Amniotic epithelial cell (primary cell): ENCODE results near the gene CCDC85C.

Experiments
- DNase-seq: peaks from one replicate; pipeline ENCODE4 v3.0.0-alpha.2; 2010; ENCODE audit warnings: low read depth

CCDC85C gene

GRCh38 chr14:99539491-99539890, 64.5 kb downstream of the CCDC85C start:
- no peak for DNase-seq

GRCh38 chr14:99538733-99539132, 65.3 kb downstream of the CCDC85C start:
- DNase-seq: no peak

DNA sequence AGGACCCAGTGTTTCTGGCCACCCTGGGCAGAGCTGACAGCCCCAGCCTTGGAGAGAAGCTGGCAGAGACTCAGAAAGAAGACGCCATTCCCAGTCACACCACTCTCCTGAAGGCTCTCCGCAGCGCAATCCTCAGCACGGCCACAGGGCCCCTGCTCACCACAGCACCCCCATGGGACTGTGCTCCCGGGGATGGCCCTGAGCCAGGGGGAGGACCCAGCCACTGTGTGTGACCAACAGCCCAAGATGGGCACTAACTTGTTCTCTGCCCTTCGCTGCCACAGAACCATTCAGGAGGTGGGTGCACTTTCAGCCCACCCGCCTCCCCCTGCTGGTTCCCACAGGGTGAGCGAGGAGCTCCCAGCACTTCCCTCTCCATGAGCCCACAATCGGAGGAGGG, 65.7 kb downstream of the CCDC85C start:
- DNase-seq: no peak

DNA sequence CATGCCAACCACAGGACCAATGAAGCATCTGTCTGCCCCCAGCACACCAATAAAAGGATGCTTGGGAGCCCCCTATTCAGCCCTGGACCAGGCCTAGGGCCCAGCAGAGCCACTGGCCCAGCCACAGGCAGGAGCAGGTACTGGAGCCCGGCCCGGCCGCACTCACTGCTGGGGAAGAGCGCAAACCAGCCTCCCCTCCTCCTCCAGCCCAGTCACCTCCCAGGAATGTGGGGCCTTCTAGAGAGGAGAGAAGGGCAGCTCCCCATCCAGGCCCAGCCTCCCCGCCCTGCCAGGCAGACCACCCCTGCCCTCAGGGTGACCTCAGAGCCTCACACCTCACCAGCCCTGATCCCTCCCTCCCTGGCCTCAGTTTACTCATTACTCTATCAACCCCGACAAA, 66.6 kb downstream of the CCDC85C start:
- DNase-seq: peak; percentile 89

DNA sequence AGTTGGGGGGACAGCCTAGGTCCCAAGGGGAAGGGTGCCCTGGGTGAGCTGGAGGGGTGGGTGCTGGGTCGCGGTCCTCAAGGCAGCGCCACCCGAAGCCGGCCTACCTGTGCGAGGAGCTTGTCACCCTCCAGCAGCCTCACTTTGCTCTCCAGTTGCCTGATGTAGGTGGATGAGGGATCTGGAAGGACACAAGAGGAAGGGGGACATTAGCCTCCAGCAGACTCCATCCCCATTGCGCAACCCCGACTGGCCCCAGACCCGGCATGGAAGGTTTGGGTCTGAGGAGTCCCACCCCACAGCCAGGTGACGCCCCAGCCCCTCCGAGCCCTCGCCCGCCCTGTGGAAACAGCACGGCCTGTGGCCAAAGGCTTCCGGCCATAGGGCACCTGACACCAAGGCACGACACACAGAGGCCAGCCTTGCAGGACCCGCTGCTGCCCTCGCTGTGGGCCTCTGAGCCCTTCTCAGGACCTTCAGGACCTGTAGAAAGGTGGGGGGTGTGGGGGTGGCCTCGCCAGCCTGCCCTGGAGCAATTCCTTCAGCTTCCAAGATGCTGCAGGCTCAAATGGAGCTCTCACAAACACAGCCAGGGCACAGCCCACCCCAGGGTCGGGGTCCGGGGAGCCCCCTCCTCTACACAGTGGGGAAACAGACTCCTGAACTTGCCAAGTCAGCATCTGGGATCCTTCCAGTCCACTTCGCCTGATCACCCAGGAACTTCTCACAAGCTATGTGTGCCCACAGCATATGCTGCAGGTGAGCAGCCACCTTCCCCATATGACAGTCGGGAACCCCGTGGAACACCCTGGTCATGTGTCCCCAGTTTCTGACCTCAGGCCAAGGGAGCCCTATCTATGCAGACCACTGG, 67.9 kb downstream of the CCDC85C start:
- DNase-seq: no peak

- DNase-seq: peak; percentile 91
Observed at GRCh38 chr14:99535448-99535847, 68.6 kb downstream of the CCDC85C start.

DNA sequence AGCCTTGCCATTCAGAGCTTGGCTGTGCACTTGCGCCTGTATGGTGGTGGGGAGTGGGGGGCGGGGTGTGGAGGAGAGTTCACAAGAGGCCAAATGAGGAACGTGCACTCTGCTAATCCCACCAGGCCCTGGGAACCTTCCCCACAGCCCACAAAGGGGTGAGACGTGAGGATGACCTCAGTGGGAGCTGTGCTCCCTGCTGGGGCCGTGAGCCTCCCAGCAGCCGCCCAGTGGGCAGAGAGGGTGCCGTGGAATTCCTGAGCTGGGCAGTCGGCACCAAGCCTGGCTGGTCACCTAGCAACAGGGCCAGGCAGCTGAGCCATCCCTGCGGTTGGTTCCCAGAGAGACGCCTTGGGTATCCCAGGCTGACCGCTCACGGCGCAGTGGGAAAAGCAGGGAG, 69.1 kb downstream of the CCDC85C start:
- DNase-seq: peak; percentile 92

GRCh38 chr14:99534333-99534732, 69.7 kb downstream of the CCDC85C start:
- no peak for DNase-seq

GRCh38 chr14:99532310-99532709, 71.7 kb downstream of the CCDC85C start:
- DNase-seq: no peak

DNA sequence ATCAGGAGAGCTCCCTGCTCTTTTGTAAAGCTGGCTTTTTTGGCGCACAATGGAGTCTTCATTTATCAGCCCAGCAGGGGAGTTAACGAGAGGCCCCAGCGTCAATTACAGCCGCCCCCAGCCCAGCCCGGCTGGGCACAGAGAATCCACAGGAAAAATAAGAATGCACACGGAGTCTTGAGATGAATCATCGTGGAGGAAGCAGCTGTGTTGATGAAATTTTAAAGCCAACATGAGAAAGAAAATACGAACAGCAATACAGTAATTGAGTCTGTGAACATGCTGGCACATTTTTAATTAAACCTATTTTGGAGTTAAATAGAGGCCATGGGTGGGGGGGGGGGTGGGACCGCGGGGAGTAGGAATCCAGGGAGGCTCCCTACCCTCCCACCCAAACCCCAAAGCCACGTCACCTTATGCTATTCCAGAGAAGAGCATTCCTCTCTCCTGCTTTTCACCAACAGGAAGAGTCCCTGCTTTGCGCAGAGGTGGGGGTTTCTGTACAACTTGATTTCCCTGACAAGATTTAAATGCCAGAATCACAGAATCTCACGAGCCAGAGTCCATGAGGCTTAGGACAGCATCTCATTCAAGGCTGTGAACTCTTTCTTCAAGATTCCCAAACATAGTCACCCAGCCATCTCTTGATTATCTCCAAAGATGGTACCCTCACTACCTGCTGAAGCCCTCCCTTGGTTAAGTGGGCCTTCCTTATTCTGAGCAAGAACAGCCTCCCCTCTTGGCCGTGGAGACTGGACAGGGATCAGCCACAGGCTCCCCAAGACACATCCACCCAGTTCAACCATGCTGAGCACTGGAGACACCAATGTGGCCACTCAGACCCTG, 72.5 kb downstream of the CCDC85C start:
- DNase-seq: peak; percentile 88

DNA sequence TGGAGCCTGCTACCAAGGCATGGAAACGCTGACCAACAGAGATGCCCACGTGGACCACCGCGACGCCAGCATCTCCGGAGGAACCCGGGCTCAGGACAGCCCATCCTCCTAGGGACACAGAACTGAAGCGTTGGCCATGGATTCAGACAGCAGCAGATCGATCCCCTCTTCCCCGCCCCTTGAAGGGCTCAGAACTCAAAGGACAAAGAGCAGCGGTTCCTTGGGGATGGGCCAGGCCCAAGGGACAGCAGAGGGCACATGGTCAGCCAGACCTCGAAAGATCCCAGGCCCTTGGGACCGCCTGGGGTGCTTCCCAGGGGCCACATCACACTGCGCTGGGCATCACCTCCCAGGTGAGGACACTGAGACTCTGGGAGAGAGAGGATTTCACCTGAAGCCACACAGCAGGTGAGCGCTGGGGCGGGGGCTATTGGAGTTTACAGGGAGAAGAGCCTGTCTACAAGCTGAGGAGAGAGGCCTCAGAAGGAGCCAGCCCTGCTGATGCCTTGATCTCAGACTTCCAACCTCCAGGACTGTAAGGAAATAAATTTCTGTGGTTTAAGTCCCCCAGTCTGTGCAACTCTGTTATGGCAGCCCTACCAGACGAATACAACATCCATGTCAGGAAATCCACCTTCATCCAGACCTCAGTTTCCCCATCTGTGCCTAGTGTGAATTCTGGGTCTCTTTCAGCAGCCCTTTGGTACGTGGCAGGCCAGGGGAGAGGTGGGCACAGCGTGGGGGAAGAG, 73.4 kb downstream of the CCDC85C start:
- peak; percentile 46 for DNase-seq

DNA sequence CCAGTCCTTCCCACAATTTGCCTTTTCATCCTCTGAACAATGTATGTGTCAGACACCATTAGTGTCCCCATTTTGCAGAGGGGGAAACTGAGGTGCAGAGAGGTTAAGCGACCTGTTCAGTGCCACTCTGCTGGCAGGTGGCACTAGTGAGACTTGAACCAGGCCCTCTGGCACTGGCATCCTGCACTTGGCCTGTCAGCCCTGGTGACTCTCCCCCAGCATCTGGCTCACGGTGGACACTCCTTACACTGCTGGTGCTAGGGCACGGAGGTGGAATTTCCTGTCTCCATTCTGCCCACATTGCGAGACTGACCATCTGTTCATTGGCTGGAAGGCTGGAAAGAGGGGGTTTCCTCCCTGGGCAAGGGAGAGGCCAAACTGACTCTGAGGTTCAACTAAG, 74.1 kb downstream of the CCDC85C start:
- DNase-seq: no peak

DNA sequence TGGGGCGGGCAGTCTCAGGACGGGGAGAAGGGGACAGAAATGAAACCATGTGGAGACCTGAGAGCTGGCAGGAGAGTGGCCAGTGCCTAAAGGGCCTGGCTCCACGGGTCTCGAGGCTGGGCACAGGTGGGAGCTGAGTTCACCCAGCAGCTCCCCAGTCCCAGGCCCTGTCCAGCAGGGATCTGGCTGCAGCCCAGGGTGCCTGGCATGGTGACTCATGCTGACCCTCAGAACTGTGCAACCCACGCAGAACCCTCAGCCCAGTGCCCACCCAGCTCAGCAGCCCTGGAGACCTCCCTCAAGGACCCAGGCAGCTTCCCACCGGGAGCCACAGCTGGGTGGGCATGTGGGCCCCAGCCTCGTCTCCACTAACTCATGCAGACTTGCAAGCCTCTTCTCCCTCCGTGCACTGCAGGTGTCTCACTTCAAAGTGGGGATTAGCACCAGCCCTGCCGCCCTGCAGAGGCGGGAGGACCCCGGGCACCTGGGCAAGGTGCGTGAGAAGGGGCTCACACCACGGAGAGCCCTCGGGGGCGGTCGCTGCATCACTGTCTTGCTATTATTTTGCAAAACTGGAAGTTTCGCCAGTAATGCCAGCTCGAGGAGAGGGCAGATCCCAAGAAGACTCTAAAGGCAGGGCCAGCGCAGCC, 76.5 kb downstream of the CCDC85C start:
- DNase-seq: no peak

GRCh38 chr14:99527026-99527425, 77.0 kb downstream of the CCDC85C start:
- DNase-seq: no peak

DNA sequence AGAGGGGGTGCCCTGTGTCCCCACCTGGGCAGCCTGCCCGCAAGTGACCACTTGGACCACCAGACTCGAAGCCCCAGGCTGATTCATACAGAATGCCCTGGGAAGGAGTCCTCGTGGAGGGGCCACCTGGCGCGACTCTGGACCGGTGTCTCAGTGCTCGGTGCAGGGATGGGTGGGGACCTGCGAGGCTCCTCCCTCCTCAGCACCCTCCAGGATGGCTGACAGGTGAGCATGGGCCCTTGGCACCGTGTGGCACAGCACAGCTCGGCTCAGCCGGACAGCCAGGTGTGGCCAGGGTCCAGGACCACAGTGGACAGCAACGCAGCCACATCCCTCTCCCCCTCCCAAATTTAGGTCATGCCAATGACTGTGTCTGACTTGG, 78.3 kb downstream of the CCDC85C start:
- no peak for DNase-seq

GRCh38 chr14:99524804-99525698, 79.0 kb downstream of the CCDC85C start:
- peak; percentile 47 for DNase-seq

- DNase-seq: peak; percentile 27
Observed at GRCh38 chr14:99524091-99524661, 79.8 kb downstream of the CCDC85C start.

GRCh38 chr14:99523704-99524055, 80.3 kb downstream of the CCDC85C start:
- no peak for DNase-seq

GRCh38 chr14:99522934-99523703, 80.9 kb downstream of the CCDC85C start:
- peak; percentile 64 for DNase-seq

DNA sequence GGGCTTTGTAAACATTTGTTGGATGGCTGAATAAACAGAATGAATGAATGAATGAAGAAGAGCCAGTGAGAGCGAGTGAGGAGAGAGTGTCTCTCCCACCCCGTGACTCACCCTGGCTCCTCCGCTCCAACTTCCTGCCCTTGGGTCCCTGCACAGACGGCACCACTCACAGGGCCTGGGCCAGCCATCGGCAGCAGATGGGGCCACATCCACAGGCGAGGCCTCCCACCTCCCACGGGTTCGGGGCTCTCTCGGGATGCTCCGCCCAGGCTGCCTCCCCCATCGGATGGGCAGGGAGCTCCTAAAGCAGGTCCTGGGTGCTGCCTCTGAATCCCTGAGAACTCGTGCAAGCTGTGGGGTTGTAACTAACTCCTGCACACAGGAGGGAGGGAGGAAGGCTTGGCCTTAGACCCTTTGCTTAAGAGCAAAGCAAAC, 81.5 kb downstream of the CCDC85C start:
- peak; percentile 63 for DNase-seq
